COLO829 (cell line): ENCODE measurements around the gene LRRC34.

Experiments
- DNase-seq: peaks from one replicate; pipeline ENCODE4 v3.0.0; 2012; ENCODE audit warnings: low spot score

The LRRC34 gene

GRCh38 chr3:169813757-169814517, 1.2 kb upstream of the LRRC34 start:
- DNase-seq: no peak

DNA sequence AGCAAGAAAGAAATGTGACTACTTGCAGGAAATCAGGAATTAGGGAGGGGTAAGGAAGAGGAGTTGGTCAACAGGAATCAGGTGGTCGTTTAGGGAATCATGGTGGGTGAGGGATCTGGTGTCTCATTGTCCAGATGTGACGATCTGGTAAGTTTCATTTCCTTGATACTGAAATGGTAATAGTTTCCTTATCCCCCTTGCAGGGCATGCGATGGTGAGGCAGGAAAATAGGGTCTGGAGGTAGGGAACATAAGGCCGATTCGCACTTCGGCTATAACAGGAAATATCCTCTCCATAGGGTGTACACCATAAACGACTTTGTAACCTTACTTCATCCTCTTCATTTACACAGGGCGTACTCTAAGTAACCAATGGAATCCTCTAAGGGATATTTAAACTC, 574 bp upstream of the LRRC34 start:
- no peak for DNase-seq

DNA sequence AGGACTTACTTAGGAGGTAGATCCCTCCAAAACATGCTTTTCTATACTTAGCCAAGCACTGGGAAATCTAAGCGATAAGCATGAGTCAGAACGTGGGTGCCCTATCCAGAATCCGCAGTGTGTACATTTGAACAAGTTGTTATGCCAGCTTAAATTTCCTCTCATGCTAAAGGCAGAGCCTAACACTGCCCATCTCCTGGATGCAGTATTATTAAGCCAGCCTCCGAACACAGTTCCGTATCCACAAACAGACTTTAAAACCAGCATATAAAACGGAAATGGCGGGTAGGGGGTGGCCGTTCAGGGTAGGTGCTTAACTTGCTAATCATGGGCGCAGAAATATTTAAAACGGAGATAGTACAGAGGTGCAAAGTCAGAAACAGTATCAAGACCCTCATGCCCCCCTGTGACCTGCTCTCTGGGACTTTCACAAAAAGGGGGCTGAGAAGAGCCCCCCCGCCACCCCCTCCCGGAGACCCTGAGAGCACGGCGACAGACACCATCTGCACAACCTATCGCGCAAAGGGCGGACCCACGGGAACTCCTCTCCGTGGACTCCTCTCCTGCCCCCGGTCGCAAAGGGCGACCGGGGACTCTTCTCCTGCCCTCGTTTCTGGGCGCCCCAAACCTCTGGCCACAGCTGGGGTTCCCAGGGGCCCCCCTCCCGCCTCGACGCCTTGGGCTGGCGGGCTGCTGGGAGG, 923 bp downstream of the LRRC34 start:
- DNase-seq: peak; percentile 30

DNA sequence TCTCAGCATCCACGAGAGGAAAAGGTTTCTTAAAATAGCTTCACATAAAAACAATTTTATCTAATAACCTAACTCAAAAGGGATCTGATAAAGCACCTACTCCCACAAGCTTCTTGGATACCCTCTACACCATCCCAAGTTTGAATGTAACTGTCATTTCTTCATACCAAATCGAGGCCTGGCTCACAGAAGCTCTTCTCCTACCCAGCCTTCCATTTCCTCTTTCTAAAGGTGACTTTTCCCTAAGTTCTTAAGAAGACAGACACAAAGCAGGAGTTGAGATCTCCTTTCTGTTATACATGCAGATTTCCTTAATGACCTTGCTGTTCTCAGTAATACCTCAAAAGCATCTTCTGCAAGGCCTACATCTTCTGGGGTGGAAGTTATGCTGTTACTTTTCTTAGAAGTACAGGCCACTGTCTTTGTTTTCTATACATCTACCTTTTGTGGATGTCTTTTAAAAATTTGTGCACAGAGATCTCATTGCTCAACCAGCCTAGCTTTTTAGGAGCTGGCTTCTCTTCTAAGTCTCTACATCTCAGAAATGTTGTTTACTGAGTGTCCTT, 3.4 kb downstream of the LRRC34 start:
- DNase-seq: no peak

- no peak for DNase-seq
Observed at GRCh38 chr3:169804681-169805080, 8.0 kb downstream of the LRRC34 start.

DNA sequence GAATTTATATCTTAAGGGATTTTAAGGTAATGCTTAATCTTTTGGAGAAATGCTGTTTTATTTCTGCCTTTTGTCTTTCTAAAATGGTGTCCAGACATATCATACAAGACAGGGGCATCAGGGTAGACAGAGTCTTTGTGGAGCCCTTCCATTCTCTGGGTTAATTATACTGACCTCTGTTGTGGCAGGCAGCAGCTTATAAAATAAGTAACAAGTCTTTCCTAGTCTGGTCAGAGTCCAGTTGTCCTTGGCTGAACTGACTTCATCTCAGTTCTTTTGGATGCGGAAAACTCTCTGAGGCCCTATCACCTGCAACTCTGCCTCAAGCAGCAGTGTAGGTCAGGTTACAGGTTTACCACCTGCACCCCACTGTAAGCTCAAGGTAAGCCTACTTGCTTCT, 20.3 kb downstream of the LRRC34 start:
- no peak for DNase-seq

- DNase-seq: no peak
Observed at GRCh38 chr3:169790687-169791429, 21.8 kb downstream of the LRRC34 start.

GRCh38 chr3:169790219-169790618, 22.5 kb downstream of the LRRC34 start:
- DNase-seq: no peak

- DNase-seq: no peak
Observed at GRCh38 chr3:169787791-169788190, 24.9 kb downstream of the LRRC34 start.

DNA sequence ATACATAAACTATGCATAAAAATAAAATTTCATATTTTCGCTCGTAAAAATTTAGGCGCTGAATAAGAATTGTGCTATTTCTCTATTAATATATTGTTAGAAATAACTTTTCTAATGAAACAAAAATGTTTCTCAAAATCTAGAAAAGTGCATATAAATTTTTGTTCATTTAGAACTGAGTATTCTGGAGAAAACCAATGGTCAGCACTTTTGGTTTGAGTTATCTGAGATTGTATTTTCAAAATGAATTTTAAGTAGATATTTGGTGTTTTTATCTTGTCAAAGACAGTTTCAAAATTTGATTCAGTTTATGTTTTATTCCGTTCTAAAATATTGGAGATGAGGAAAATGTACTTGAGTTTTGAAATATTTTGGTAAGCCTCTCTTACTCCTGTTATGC, 25.6 kb downstream of the LRRC34 start:
- no peak for DNase-seq

DNA sequence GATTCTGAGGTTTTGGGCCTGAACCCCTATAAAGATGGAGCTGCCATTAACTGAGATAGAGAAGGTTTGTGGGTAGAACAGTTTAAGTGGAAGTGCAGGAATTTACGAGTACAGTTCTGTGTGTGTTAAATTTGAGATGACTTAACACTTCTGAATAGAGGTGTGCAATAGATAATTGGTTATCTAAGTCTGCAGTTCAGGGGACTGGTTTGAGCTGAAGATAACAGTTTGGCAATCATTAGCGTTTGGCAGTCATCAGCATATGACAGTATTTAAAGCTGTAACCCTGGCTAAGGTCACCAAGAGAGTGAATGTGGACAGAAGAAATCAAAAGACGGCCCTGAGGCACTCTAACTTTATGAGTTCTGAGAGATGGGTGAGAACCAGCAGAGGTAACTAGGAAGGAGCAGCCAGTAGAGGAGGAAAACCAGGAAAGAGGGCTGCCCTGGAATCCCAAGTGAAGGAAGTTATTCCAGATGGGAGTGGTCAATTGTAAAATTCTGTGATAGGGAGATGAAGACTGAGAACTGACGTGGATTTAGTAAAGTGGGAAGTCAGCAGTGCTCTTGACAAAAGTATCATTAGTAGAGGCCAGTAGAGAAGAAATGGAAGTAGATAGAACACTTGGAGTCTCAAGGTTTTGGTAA, 31.4 kb downstream of the LRRC34 start:
- no peak for DNase-seq

DNA sequence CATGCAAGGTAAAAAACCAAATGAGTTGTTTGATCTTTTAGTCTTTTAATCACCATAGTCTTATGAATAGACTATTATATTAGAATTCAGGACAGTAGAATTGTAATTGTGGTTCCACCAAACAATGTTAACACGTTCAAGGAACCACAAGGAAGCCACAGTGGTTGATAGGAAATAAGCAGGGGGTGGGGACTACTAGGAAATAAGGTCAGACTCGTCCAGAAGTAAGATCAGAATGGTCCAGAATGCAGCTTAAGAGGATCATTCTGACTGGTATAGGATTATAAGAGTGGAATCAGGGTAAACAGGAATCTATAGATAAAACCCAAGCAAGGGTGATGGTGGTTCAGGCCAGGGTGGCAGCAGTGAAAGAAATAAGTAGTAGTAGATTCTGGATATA, 32.0 kb downstream of the LRRC34 start:
- no peak for DNase-seq

DNA sequence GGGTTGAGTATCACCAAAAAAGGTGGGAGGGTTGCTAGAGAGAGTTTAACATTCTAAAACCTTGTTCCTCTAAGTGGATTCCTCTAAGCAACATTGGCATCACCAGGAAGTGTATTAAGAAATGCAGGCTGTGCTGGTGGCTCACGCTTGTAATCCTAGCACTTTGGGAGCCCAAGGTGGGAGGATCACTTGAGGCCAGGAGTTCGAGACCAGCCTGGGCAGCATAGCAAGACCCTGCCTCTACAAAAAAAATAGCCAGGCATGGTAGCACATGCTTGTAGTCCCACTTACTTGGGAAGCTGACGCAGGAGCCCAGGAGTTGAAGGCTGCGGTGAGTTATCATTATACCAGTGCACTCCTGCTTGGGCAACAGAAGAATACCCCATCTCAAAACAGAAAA, 34.9 kb downstream of the LRRC34 start:
- DNase-seq: no peak

DNA sequence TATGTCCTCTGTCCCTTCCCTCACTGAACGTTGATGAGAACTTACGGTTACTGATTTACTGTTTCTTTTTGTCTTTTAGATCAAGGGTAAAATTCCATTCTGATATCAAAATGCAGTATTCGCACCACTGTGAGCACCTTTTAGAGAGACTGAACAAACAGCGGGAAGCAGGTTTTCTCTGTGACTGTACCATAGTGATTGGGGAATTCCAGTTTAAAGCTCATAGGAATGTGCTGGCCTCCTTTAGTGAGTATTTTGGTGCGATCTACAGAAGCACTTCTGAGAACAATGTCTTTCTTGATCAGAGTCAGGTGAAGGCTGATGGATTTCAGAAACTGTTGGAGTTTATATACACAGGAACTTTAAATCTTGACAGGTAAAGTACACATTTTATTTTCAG, 38.5 kb downstream of the LRRC34 start:
- no peak for DNase-seq

GRCh38 chr3:169772897-169773816, 39.5 kb downstream of the LRRC34 start, which contains the start of gene MYNN:
Gene MYNN (plus strand): TSS chr3:169773396. CDS start chr3:169774296, 900 bp downstream.
- DNase-seq: peak; percentile 63

GRCh38 chr3:169772305-169772896, 40.3 kb downstream of the LRRC34 start:
- peak; percentile 70 for DNase-seq

DNA sequence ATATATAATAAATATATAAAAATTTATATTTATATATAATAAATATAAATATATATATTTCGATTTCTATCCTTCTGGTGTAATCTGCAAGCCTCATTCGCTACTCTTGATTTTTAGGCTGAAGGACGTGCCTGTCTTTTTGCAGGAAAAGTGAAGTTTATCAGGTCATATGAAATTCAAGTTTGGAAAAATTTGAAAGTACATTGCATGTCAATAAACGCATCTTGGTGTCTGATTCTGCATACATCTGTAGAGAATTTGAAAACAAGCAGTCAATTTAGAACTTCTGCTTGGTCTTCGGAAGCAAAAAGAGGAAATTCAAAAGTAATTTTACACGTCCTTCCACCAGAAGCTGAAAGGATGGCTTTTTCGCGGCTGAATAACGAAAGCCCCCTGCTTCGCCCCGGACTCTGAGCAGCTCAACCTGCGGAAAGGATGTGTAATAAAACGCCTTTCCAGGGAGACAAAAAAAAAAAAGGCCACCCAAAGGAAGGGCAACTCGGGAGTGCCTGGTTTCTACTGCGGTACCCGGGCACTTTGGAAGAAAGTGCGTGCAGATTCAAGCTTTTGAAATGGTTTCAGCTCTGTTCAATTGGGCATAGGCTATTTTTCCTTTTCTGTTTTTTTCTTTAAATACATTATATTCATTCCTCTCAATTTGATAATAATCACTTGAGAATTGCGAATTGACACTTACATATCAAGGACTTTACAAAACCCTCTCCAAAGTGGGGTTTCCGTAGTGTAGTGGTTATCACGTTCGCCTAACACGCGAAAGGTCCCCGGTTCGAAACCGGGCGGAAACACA, 41.0 kb downstream of the LRRC34 start:
- peak; percentile 27 for DNase-seq

DNA sequence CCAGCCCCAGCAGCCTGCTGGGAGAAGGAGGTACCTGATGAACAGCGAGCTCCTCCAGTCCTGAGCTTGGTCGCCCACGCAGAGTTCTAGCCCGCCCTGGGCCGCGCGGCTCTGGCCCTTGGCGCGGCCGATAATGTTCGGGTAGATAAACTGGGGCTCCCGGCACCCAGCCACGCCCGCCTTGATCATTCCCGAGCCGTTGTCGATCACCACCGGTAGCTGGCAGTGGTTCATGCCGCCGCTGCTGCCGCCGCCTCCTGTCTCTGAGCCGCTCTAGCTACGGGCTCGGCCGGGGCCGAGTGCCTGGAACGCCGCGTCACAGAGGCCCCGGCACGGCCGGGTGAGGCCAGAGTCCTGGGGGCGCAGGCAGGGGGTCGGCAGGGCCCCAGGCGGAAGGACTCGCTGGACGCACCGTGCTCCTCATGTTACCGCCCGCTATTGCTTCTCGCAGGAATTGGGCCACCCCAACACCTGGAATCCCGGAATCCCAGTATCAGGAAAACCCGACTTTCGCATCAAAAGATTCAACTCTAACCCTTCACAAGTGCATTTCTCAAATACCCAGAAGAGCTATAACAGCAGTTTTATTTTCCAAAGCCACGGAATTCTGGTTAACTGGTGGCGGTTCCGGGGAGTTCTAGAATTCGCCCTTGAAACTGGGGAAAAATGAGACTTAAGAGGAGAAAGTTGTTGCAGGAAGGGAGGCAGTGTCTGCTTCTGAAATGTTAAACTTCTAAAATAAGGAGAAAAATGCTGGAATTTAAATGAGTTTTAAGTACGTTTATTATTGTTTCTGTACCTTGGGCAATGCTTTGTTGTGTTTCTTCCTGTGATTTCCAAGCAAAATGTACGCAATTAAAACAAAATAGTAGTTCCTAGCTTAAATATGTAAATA, 43.2 kb downstream of the LRRC34 start, which contains the start of gene ACTRT3:
TSS of gene ACTRT3 (minus strand) at position 275 of the 895 bp plus-strand sequence. CDS start at position 234, 41 bp downstream.
- peak; percentile 20 for DNase-seq
